HT-29 (cell line): ENCODE data around the gene IL1RN. TPM values are rescaled to one million over a fixed set of nuclear protein-coding genes. Genes with fewer than 3 reads are reported as not detected.

ENCODE experiments used
- DNase-seq: peaks from one replicate; pipeline ENCODE4 v3.0.0-alpha.2; 2015; ENCODE audit warnings: low spot score
- small RNA-seq: library from RNA; depleted of rRNA; stranded (forward); fragments of <200 nt; gene quantifications from one replicate; pipeline ENCODE3, GENCODE V24; 2014
- total RNA-seq: library from RNA; depleted of rRNA; stranded (reverse); fragments of >200 nt; shearing (Covaris generic); gene quantifications from 2 replicates; pipeline ENCODE4 v1.2.3, GENCODE V29; 2014; rRNA removed

IL1RN gene
- total RNA-seq, 1 experiment from 2014 or later, result 12.0 TPM

- no peak for DNase-seq
These were observed 46.4 kb downstream of the IL1RN start, which contains the start of gene PSD4 for GRCh38 chr2:113173542-113174375. Gene PSD4 (plus strand): TSS chr2:113173971. CDS start chr2:113182457, 8,486 bp downstream.

- DNase-seq, result no peak
These were observed 47.0 kb downstream of the IL1RN start for GRCh38 chr2:113174376-113174750.

- no peak for DNase-seq
These were observed 47.7 kb downstream of the IL1RN start for GRCh38 chr2:113175042-113175628.

- no peak for DNase-seq
These were observed 48.6 kb downstream of the IL1RN start for GRCh38 chr2:113175736-113176695.

- DNase-seq, result no peak
These were observed 49.4 kb downstream of the IL1RN start for GRCh38 chr2:113176696-113177355.

- no peak for DNase-seq
These were observed 50.8 kb downstream of the IL1RN start for GRCh38 chr2:113178069-113178746.

GRCh38 chr2:113178891-113179290 lies 51.5 kb downstream of the IL1RN start:
- no peak for DNase-seq

GRCh38 chr2:113179446-113180045 lies 52.1 kb downstream of the IL1RN start:
- no peak for DNase-seq

GRCh38 chr2:113180131-113180946 lies 52.9 kb downstream of the IL1RN start:
- DNase-seq, result no peak

GRCh38 chr2:113181258-113182051 lies 54.1 kb downstream of the IL1RN start:
- DNase-seq, result no peak

- DNase-seq, result no peak
These were observed 55.3 kb downstream of the IL1RN start for GRCh38 chr2:113182471-113183260.

- DNase-seq, result no peak
These were observed 55.9 kb downstream of the IL1RN start for GRCh38 chr2:113183264-113183663.

Small RNA genes lying within 50 kb of the gene (small RNA-seq; reads per million reads assigned to genes)
- gene RNU6-1180P, result not detected

Other genes starting within 250 kb of the IL1RN start
- not detected in 2 replicates for gene IL37, start 216.4 kb upstream of the IL1RN start, total RNA-seq
- not detected in 2 replicates for gene IL36G, start 149.6 kb upstream of the IL1RN start, total RNA-seq
- not detected in 2 replicates for gene IL36A, start 122.1 kb upstream of the IL1RN start, total RNA-seq
- not detected in 2 replicates for gene IL36B, start 74.7 kb upstream of the IL1RN start, total RNA-seq
- gene IL36RN, start 68.4 kb upstream of the IL1RN start, total RNA-seq, result 0.44 and 1.4 TPM in 2 replicates
- 0.42 TPM in 1 of 2 replicates, not detected in the other for gene IL1F10, start 59.6 kb upstream of the IL1RN start, total RNA-seq
- gene PSD4, start 46.4 kb downstream of the IL1RN start, total RNA-seq, result 85.5 and 90.1 TPM in 2 replicates
- gene PAX8, start 151.3 kb downstream of the IL1RN start, total RNA-seq, result 1.5 and 3.4 TPM in 2 replicates